Right atrium auricular region (tissue), 2 donors: ENCODE measurements around the gene PLIN4. TPM values are rescaled to one million over a fixed set of nuclear protein-coding genes. Genes with fewer than 3 reads are reported as not detected.

ENCODE experiments used
- DNase-seq: peaks from one replicate; pipeline ENCODE4 v3.0.0-alpha.2; 2019; ENCODE audit warnings: low spot score
- H3K27ac ChIP-seq, 2 donors: fragments of 200-600 bp; sonication (generic); 1 replicate in 1 of 2; 2 replicates in 1 of 2; pipeline ENCODE4 v1.5.1; 2016 to 2019
- H3K27me3 ChIP-seq, 2 donors: fragments of 200-600 bp; sonication (generic); one replicate each; pipeline versions ENCODE4 v1.5.1 to v1.6.0; 2017 to 2019
- H3K36me3 ChIP-seq: fragments of 200-600 bp; sonication (generic); one replicate; pipeline ENCODE4 v1.5.1; 2016
- H3K4me1 ChIP-seq, 2 donors: fragments of 200-600 bp; sonication (generic); one replicate each; pipeline versions ENCODE4 v1.5.1 to v1.6.0; 2017 to 2019
- H3K4me3 ChIP-seq, 2 donors: fragments of 200-600 bp; sonication (generic); 1 replicate in 1 of 2; 2 replicates in 1 of 2; pipeline ENCODE4 v1.5.1; 2017 to 2019; ENCODE audit warnings: mild to moderate bottlenecking in 1 of 2, moderate library complexity in 1 of 2
- H3K9me3 ChIP-seq, 2 donors: fragments of 200-600 bp; sonication (generic); one replicate each; pipeline ENCODE4 v1.5.1; 2019
- total RNA-seq, 2 donors: library from RNA; depleted of rRNA; stranded (reverse); fragments of >200 nt; gene quantifications; one replicate each; pipeline ENCODE4 v1.1.0, GENCODE V29; 2016
- TF ChIP-seq, protein P1 (sequence below), 2 donors: fragments of 200-600 bp; sonication (generic); IDR thresholded peaks; one replicate each; pipeline ENCODE4 v1.5.1; 2019; ENCODE audit warnings: antibody characterized with exemption in 2 of 2

PLIN4 gene
- total RNA-seq, 2 donors from 2014 or later, result 104 to 156 TPM

DNA sequence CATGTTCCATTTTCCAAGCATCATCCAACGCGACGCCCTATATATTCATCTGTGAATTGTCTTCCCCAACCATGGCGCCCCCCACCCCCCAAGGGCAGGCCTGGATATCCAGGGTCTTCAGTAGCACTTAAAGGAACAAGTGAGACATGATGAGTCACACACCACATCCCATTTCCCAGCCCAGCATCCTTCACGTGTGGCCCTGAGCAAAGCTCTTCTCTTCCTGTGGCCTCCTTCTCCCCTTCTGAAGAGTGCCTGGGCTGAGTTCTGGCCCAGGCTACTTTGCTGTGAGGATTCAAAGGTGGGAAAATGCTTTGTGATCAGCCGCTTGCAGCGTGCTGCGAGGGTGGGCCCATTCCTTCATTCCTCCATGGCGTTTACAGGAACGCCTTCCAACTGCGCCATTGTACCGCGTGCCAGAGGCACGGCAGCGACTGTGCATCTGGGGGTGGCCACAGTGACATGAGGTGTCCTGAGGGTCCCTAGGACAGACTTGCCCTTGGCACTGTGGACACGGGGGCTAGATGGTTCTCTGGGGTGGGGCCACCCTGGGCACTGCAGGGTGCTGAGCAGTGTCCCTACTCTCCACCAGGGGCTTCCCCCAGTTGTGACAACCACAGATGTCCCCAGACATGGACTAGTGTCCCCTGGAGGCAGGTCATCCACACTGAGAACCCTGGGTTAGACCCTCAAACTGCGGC, 11.7 kb downstream of the PLIN4 start:
- Histone ChIP-seq H3K27me3 (no peaks in the 10 kb centered on the region), H3K9me3 (no peaks in the 10 kb centered on the region), H3K36me3 (peaks cover 70% of the 10 kb centered on the region), H3K27ac (no peak overlapping the region), H3K4me1 (peaks cover 0 to 9% of the 10 kb centered on the region in 2 donors), H3K4me3 (no peak overlapping the region)
- no peak for DNase-seq
- TF ChIP-seq, protein P1, sequence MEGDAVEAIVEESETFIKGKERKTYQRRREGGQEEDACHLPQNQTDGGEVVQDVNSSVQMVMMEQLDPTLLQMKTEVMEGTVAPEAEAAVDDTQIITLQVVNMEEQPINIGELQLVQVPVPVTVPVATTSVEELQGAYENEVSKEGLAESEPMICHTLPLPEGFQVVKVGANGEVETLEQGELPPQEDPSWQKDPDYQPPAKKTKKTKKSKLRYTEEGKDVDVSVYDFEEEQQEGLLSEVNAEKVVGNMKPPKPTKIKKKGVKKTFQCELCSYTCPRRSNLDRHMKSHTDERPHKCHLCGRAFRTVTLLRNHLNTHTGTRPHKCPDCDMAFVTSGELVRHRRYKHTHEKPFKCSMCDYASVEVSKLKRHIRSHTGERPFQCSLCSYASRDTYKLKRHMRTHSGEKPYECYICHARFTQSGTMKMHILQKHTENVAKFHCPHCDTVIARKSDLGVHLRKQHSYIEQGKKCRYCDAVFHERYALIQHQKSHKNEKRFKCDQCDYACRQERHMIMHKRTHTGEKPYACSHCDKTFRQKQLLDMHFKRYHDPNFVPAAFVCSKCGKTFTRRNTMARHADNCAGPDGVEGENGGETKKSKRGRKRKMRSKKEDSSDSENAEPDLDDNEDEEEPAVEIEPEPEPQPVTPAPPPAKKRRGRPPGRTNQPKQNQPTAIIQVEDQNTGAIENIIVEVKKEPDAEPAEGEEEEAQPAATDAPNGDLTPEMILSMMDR (IDR thresholded peaks at IDR 0.05), result no peak

DNA sequence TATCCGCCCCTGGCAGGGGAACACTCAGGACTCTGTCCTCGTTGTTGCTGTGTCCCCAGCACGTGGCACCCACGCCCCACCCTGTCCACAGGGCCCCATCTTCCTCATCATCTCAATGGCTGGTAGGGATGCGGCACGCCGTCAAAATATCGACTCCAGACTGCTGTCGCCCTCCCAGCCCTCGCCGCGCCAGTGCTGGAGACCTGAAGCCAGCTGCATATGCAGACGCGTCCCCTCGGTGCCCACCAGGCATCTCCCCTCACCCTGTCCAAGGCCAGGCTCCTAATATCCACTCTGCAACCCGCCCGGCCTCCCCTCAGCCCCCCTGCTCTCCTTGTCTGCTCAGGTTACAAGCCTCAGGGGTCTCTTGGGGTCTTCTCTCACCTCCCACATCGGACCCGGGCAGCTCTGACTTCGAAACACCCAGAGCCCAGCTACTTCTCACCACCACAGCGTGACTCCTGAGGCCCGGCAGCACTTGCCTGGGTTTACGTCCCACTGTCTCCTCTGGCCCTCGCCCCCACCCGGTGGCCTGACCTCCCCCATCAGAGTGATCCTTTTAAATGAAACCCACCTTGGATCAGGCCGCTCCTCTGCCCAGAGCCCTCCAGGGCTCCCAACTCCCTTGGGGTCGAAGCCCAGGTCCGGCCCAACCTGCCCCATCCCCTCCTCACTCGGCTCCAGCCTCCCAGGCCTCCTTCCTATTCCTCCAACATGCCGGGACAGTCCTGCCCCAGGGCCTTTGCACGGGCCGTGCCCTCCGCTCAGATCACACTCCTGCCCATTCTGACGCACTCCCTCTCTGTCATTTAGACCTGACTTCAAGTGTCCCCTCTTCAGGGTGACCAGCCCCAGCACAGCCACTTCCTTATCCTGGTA, 12.5 kb downstream of the PLIN4 start:
- TF ChIP-seq, protein P1 (IDR thresholded peaks at IDR 0.05), result no peak
- Histone ChIP-seq H3K27me3 (no peaks in the 10 kb centered on the region), H3K4me3 (no peak overlapping the region), H3K9me3 (no peaks in the 10 kb centered on the region), H3K4me1 (peaks cover 0 to 9% of the 10 kb centered on the region in 2 donors), H3K36me3 (peaks cover 78% of the 10 kb centered on the region), H3K27ac (no peak overlapping the region)
- DNase-seq, result no peak

DNA sequence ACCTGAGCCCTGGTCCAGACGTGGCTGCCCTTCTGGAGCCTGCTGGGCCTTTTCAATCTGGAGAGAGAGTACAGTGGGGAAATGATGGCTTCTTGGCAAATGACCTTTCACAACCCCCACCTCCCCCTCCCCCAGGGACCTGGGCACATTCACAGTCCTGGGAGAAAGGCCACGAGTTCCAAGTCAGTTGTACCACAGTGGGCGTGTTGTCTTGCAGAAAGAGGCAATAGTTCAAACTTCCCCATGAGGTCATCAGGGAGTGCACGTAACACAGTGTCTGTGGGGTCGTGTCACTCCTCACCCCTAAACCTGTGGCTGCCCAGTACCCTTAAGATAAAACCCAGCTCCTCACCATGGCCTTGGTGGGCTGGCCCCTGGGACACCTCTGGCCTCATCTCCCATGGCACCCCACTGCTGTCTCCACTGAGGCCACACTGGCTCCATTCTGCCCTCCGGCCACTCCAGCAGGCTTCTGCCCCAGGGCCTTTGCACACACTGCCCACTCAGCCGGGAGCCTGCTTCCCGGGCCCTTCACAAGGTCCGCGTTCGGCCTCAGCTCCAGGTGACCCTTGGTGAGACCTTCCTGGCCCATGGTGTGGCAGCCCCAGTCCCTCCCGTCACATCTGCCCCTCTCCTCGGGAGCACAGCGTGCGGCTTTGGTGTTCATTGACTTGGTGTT, 13.3 kb downstream of the PLIN4 start:
- Histone ChIP-seq H3K27me3 (no peaks in the 10 kb centered on the region), H3K27ac (no peak overlapping the region), H3K4me1 (peaks cover 0 to 9% of the 10 kb centered on the region in 2 donors), H3K9me3 (no peaks in the 10 kb centered on the region), H3K36me3 (peaks cover 82% of the 10 kb centered on the region), H3K4me3 (no peak overlapping the region)
- no peak for DNase-seq
- TF ChIP-seq, protein P1 (IDR thresholded peaks at IDR 0.05), result no peak

DNA sequence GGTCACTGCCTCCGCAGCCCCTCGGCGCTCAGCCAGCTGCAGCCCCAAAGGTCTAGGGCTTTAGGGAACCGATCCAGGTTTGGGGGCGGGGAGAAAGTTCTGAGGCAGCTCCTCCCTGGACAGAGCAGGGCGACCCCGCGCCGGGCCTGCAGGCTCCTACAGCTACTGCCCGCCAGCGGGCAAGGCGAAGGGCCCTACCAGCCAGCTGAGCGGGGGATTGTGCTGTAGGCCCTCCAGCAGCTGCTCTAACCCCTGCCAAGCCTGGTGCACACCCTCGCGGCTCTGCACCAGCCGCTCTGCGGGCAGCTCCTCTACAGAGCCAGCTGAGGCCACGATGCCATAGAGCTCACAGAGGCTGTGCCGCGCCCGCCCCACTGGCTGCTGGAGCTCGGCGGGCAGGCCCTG, 14.0 kb downstream of the PLIN4 start:
- Histone ChIP-seq H3K4me1 (peaks cover 0 to 9% of the 10 kb centered on the region in 2 donors), H3K9me3 (no peaks in the 10 kb centered on the region), H3K27me3 (no peaks in the 10 kb centered on the region), H3K36me3 (peaks cover 90% of the 10 kb centered on the region), H3K27ac (no peak overlapping the region), H3K4me3 (no peak overlapping the region)
- no peak for DNase-seq
- TF ChIP-seq, protein P1 (IDR thresholded peaks at IDR 0.05), result no peak

DNA sequence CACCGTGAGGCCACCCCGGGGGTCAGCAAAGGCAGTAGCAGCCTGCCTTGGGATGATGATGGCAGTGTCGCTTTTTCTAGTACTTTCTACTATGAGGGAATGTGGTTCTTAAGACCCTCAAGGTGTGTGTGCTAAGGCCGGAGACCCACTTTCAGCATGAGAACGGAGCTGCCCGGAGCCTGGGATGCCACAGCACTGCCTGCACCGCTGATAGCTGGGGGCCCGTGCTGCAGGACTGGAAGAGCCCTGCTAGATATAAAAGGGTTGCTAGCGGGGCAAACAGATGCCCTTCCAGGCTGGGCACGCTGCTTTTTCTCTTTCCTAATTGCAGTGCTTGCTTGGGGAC, 14.5 kb downstream of the PLIN4 start:
- Histone ChIP-seq H3K4me1 (peaks cover 0 to 9% of the 10 kb centered on the region in 2 donors), H3K27me3 (no peaks in the 10 kb centered on the region), H3K4me3 (no peak overlapping the region), H3K27ac (no peak overlapping the region), H3K36me3 (peaks cover 94% of the 10 kb centered on the region), H3K9me3 (no peaks in the 10 kb centered on the region)
- no peak for DNase-seq
- TF ChIP-seq, protein P1 (IDR thresholded peaks at IDR 0.05), result no peak
